A549 (cell line): ENCODE results near the gene TAF8. TPM values are rescaled to one million over a fixed set of nuclear protein-coding genes. Genes with fewer than 3 reads are reported as not detected.

ENCODE experiments used
- ATAC-seq, 2 experiments: fragments of 200-7000 bp in 1 of 2; fragments of >200 bp in 1 of 2; cut with Nextera tagmentation in 1 of 2; cut with Tn5 transposase in 1 of 2; 3 replicates each; pipeline versions ENCODE4 v1.8.0 to v1.9.1; 2018 to 2020; ENCODE audit warnings: mild to moderate bottlenecking in 1 of 2, moderate library complexity in 1 of 2
- CTCF ChIA-PET: fragments of 300-600 bp; sonication (Branson Sonifier 250); formaldehyde crosslinking; extraction: SDS; loops from one replicate; lab custom pipeline; 2021; ENCODE audit warnings: antibody characterized with exemption, inconsistent platforms; lab: Yijun Ruan, JAX
- POLR2A ChIA-PET: fragments of 350-600 bp; formaldehyde crosslinking; extraction: SDS; loops from one replicate; lab custom pipeline; 2021; ENCODE audit warnings: antibody characterized with exemption, inconsistent platforms; lab: Yijun Ruan, JAX
- DNase-seq, 2 experiments: peaks; one replicate each; pipeline versions ENCODE4 v3.0.0 to v3.0.0-alpha.2; 2011 to 2016; ENCODE audit warnings: low read depth in 1 of 2, low spot score in 1 of 2
- FAIRE-seq: peaks from 2 replicates; lab custom pipeline; 2011; peaks lifted over from hg19 to GRCh38; lab: Jason Lieb, UNC
- H3K27ac ChIP-seq, 2 experiments: fragments of >200 bp; sonication (Bioruptor Twin); formaldehyde crosslinking; 3 replicates each; pipeline ENCODE4 v1.5.1; 2016 to 2017
- H3K4me1 ChIP-seq: fragments of >200 bp; sonication (Bioruptor Twin); formaldehyde crosslinking; 3 replicates; pipeline ENCODE4 v1.6.1; 2016
- H3K4me2 ChIP-seq: fragments of >200 bp; sonication (Bioruptor Twin); formaldehyde crosslinking; 3 replicates; pipeline ENCODE4 v1.6.1; 2016
- H3K4me3 ChIP-seq: fragments of >200 bp; sonication (Bioruptor Twin); formaldehyde crosslinking; 3 replicates; pipeline ENCODE4 v1.5.1; 2016
- H3K9me3 ChIP-seq: fragments of >200 bp; sonication (Bioruptor Twin); formaldehyde crosslinking; 3 replicates; pipeline ENCODE4 v1.6.1; 2016
- CHD2 ChIP-seq: fragments of 150-350 bp; IDR thresholded peaks from 2 replicates; pipeline ENCODE4 v1.6.1; 2014; ENCODE audit warnings: low read length; ENCODE audit not compliant: partially characterized antibody
- EHMT2 ChIP-seq: fragments of 200-600 bp; sonication (generic); IDR thresholded peaks from 2 replicates; pipeline ENCODE4 v1.6.1; 2016; ENCODE audit warnings: antibody characterized with exemption, low read depth, mild to moderate bottlenecking, moderate library complexity
- FOSB ChIP-seq: fragments of 250-450 bp; sonication (Bioruptor Pico); IDR thresholded peaks from 2 replicates; pipeline ENCODE4 v1.5.0; 2020; ENCODE audit warnings: mild to moderate bottlenecking, moderate library complexity
- HOXB5 ChIP-seq: fragments of 250-450 bp; sonication (Bioruptor Pico); IDR thresholded peaks from 2 replicates; pipeline ENCODE4 v1.5.0; 2020; ENCODE audit warnings: mild to moderate bottlenecking, moderate library complexity
- JUN ChIP-seq, 2 experiments: fragments of >200 bp; sonication (Bioruptor Twin); formaldehyde crosslinking; IDR thresholded peaks; 2 replicates in 1 of 2; 3 replicates in 1 of 2; pipeline ENCODE4 v1.6.1; 2016 to 2017
- KDM5A ChIP-seq: fragments of 200-600 bp; sonication (generic); IDR thresholded peaks from 2 replicates; pipeline ENCODE4 v1.6.1; 2016; ENCODE audit warnings: antibody characterized with exemption, mild to moderate bottlenecking
- NPAS2 ChIP-seq: fragments of 250-450 bp; sonication (Bioruptor Pico); IDR thresholded peaks from 2 replicates; pipeline ENCODE4 v1.8.0; 2022; ENCODE audit warnings: mild to moderate bottlenecking, moderate library complexity, borderline replicate concordance
- PHF8 ChIP-seq: fragments of 200-600 bp; sonication (generic); IDR thresholded peaks from 2 replicates; pipeline ENCODE4 v1.6.1; 2016; ENCODE audit warnings: low read depth, mild to moderate bottlenecking, antibody characterized with exemption, moderate library complexity, borderline replicate concordance
- POLR2A ChIP-seq: IDR thresholded peaks from 2 replicates; pipeline ENCODE4 v1.6.1; 2012; ENCODE audit warnings: mild to moderate bottlenecking, low read length
- RAD21 ChIP-seq, 2 experiments: fragments of >200 bp in 1 of 2; sonication (Bioruptor Twin) in 1 of 2; formaldehyde crosslinking in 1 of 2; IDR thresholded peaks in 1 of 2; conservative IDR thresholded peaks in 1 of 2; 2 replicates in 1 of 2; 3 replicates in 1 of 2; pipeline ENCODE4 v1.6.1; 2012 to 2018; ENCODE audit warnings: inconsistent platforms in 1 of 2
- TFCP2L1 ChIP-seq: fragments of 250-450 bp; sonication (Bioruptor Pico); IDR thresholded peaks from 2 replicates; pipeline ENCODE4 v1.5.0; 2021; ENCODE audit warnings: mild to moderate bottlenecking
- ZFP36 ChIP-seq: fragments of 450-650 bp; IDR thresholded peaks from 2 replicates; pipeline ENCODE4 v1.6.1; 2014; ENCODE audit warnings: borderline replicate concordance; ENCODE audit not compliant: partially characterized antibody
- ZNF302 ChIP-seq: fragments of 250-450 bp; sonication (Bioruptor Pico); IDR thresholded peaks from 2 replicates; pipeline ENCODE4 v1.9.0; 2021; ENCODE audit warnings: inconsistent platforms, mild to moderate bottlenecking, moderate library complexity
- WGBS: methylation state at CpG from one replicate; pipeline ENCODE4 v1.1.6; 2017; ENCODE audit errors: missing lambda C conversion rate; 5-methylcytosine and 5-hydroxymethylcytosine counted together
- polyA minus RNA-seq: library from RNA; depleted of rRNA, polyadenylated mRNA; stranded (reverse); fragments of >200 nt; gene quantifications from 2 replicates; pipeline ENCODE4 v1.2.3, GENCODE V29; 2011; rRNA and poly(A)+ RNA removed
- polyA plus RNA-seq, 4 experiments: library from polyadenylated mRNA; depleted of rRNA in 3 of 4; stranded (reverse); fragments of >200 nt; fragmentation: RNase III in 1 of 4; extraction: RNeasy Plus Mini Kit Qiagen cat#74134 plus additional on column Dnase treatment in 1 of 4; gene quantifications; 2 replicates in 3 of 4; 3 replicates in 1 of 4; pipeline ENCODE4 v1.2.3, GENCODE V29; 2011 to 2017
- TF ChIP-seq, protein P1 (sequence below): fragments of >200 bp; sonication (Bioruptor Twin); formaldehyde crosslinking; IDR thresholded peaks from 2 replicates; pipeline ENCODE4 v1.6.1; 2016
- TF ChIP-seq, protein P2 (sequence below): fragments of 450-650 bp; IDR thresholded peaks from 2 replicates; pipeline ENCODE4 v1.6.1; 2014; ENCODE audit warnings: antibody characterized with exemption
- TF ChIP-seq, protein P3 (sequence below): fragments of >200 bp; sonication (Bioruptor Twin); formaldehyde crosslinking; IDR thresholded peaks from 3 replicates; pipeline ENCODE4 v1.6.1; 2016
- TF ChIP-seq, protein P4 (sequence below): IDR thresholded peaks from 2 replicates; pipeline ENCODE4 v1.6.1; 2012
- TF ChIP-seq, protein P5 (sequence below): fragments of 150-350 bp; IDR thresholded peaks from 2 replicates; pipeline ENCODE4 v1.6.1; 2014; ENCODE audit warnings: low read depth, mild to moderate bottlenecking, low read length

TAF8 gene, protein sequence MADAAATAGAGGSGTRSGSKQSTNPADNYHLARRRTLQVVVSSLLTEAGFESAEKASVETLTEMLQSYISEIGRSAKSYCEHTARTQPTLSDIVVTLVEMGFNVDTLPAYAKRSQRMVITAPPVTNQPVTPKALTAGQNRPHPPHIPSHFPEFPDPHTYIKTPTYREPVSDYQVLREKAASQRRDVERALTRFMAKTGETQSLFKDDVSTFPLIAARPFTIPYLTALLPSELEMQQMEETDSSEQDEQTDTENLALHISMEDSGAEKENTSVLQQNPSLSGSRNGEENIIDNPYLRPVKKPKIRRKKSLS
- polyA plus RNA-seq (2011; rRNA removed) (18.7 and 20.5 TPM in 2 replicates), polyA plus RNA-seq (2017; fragmentation: RNase III; extraction: RNeasy Plus Mini Kit Qiagen cat#74134 plus additional on column Dnase treatment) (13.3 to 14.0 TPM (median 13.4 TPM) in 3 replicates), polyA minus RNA-seq (40.0 and 64.7 TPM in 2 replicates)
- polyA plus RNA-seq (2012; cell fraction: cytosol; rRNA removed) = 31.2 and 38.1 TPM in 2 replicates
- polyA plus RNA-seq (2012; cell fraction: nucleus; rRNA removed) = 18.5 and 20.4 TPM in 2 replicates

DNA sequence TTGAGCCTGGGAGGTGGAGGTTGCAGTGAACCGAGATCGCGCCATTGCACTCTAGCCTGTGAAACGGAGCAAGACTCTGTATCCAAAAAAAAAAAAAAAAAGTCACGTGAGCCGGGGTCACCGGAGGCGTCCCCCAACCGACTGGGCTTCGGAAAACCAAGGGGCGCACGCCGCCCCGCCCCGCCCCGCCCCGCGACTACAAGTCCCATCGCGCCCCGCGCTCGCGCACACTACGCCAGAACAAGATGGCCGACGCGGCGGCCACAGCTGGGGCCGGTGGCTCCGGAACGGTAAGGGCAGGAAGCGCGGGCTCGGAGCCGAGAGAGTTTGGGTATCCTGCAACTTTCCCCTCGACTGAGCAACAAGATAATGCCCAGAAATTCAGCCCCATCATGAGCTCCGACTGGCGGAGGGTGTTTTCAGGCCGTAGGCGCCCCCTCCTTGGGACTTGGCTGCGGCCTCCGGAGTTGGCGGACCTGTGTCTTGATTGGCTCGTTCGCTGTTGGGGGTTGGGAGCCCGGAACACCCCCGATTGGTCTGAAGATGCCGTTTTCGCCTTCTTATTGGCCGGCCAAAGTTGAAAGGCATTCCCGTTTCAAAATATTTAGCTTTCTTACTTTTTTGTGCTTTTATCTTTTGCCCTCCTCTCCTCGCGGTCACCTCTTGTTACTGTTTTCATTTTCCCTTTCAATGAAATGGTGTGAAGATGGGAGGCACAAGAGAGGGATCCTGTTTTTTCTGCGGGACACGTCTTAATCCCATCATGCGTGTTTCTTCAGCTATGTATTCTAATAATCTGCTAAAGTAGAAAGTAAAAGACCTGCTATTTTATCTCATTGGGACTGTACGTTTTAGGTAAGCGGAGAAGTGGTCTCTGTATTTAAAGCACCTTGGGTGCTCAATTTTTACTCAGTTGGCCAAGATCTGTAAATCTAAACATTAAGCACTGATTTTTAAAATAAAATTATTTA, at the start of gene TAF8:
TSS of gene TAF8 (plus strand) at position 228 of the 971 bp plus-strand sequence. CDS start at position 246, 18 bp downstream.
- WGBS = 2% methylated on average over 27 of the region's 59 CpGs
- Histone ChIP-seq H3K9me3 (no peaks in the 10 kb centered on the region), H3K4me3 (peak within 1 kb of the TSS; percentile 52), H3K27ac (peak within 1 kb of the TSS; percentile 93 to 96), H3K4me1 (peaks cover 32% of the 10 kb centered on the region), H3K4me2 (peak within 1 kb of the TSS; percentile 81)
- ChIA-PET CTCF (interaction anchor here (1.1 to 11.6 kb wide), 5 partner anchors 15 to 264 kb away, joined by 3 to 191 read pairs (median 7); partner anchors contain the start of genes BYSL, CCND3, MED20 and TOMM6), POLR2A (interaction anchor here (0.8 to 1.4 kb wide), 6 partner anchors 109 to 316 kb away, joined by 3 to 7 read pairs (median 3); partner anchors contain the start of genes CCND3 and TOMM6)
- FAIRE-seq = no peak
- DNase-seq = peak; percentile 86 to 88
- peak; percentile 88 to 91 for ATAC-seq
- TF ChIP-seq KDM5A (0 out of 2 replicates have a peak, but pooled peaks have one; percentile 34), TFCP2L1 (0 out of 2 replicates have a peak, but pooled peaks have one; percentile 58), HOXB5 (CRISPR knock-in tag) (no peak), CHD2 (no peak), ZFP36 (no peak), PHF8 (peak; percentile 99), EHMT2 (no peak), RAD21 (conservative IDR thresholded peaks at IDR 0.05 in 1 of 2, IDR thresholded peaks at IDR 0.05 in 1 of 2) (no peak), FOSB (peak; percentile 80; the same call in 1 of the 2 replicates), POLR2A (peak; percentile 98), NPAS2 (CRISPR knock-in tag) (no peak), ZNF302 (CRISPR knock-in tag) (no peak), JUN (IDR thresholded peaks at IDR 0.05) (peak; percentile 47 to 79; a peak in 4 of 5 replicates)
- TF ChIP-seq, protein P1, sequence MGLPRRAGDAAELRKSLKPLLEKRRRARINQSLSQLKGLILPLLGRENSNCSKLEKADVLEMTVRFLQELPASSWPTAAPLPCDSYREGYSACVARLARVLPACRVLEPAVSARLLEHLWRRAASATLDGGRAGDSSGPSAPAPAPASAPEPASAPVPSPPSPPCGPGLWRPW = no peak
- TF ChIP-seq, protein P2, sequence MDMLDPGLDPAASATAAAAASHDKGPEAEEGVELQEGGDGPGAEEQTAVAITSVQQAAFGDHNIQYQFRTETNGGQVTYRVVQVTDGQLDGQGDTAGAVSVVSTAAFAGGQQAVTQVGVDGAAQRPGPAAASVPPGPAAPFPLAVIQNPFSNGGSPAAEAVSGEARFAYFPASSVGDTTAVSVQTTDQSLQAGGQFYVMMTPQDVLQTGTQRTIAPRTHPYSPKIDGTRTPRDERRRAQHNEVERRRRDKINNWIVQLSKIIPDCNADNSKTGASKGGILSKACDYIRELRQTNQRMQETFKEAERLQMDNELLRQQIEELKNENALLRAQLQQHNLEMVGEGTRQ = peak; percentile 58; the same call in 1 of the 2 replicates
- TF ChIP-seq, protein P3, sequence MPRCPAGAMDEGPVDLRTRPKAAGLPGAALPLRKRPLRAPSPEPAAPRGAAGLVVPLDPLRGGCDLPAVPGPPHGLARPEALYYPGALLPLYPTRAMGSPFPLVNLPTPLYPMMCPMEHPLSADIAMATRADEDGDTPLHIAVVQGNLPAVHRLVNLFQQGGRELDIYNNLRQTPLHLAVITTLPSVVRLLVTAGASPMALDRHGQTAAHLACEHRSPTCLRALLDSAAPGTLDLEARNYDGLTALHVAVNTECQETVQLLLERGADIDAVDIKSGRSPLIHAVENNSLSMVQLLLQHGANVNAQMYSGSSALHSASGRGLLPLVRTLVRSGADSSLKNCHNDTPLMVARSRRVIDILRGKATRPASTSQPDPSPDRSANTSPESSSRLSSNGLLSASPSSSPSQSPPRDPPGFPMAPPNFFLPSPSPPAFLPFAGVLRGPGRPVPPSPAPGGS = peak; percentile 58; the same call in 2 of the 3 replicates
- TF ChIP-seq, protein P4, sequence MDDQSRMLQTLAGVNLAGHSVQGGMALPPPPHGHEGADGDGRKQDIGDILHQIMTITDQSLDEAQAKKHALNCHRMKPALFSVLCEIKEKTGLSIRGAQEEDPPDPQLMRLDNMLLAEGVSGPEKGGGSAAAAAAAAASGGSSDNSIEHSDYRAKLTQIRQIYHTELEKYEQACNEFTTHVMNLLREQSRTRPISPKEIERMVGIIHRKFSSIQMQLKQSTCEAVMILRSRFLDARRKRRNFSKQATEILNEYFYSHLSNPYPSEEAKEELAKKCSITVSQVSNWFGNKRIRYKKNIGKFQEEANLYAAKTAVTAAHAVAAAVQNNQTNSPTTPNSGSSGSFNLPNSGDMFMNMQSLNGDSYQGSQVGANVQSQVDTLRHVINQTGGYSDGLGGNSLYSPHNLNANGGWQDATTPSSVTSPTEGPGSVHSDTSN = 0 out of 2 replicates have a peak, but pooled peaks have one; percentile 45
- TF ChIP-seq, protein P5, sequence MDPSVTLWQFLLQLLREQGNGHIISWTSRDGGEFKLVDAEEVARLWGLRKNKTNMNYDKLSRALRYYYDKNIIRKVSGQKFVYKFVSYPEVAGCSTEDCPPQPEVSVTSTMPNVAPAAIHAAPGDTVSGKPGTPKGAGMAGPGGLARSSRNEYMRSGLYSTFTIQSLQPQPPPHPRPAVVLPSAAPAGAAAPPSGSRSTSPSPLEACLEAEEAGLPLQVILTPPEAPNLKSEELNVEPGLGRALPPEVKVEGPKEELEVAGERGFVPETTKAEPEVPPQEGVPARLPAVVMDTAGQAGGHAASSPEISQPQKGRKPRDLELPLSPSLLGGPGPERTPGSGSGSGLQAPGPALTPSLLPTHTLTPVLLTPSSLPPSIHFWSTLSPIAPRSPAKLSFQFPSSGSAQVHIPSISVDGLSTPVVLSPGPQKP = no peak
